ENCODE results near the gene NSG2.

The NSG2 gene

DNA sequence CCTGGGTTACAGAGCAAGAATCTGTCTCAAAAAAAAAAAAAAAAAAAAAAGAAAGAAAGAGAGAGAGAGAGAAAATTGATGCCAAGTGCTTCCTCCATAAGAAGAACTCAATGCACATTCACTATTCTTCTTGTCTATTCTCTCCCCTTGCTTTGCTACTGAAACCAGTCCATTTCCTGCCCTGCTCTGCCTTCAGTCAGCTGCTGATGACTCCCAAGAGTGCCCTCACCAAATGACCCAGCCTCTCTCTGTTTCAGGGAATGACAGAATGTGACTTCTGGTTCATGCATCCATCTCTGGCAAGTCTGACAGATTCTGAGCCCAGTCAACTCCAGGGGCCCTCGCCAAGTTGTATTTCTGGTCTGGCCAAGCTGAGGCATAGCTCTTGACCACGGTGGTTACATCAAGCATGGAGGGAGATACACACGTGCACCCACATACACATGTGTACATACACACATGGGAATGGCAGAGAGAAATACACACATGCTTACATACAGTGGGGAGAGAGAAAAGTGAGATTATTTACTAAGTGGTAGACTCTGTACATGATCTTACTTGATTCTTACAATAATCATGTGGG lies 106.2 kb downstream of the NSG2 start:
- H3K36me3 ChIP-seq (ENCODE audit: control insufficient read depth, insufficient read depth, low read length), result no peaks in the 10 kb centered on the region
- TF ChIP-seq, protein P1, sequence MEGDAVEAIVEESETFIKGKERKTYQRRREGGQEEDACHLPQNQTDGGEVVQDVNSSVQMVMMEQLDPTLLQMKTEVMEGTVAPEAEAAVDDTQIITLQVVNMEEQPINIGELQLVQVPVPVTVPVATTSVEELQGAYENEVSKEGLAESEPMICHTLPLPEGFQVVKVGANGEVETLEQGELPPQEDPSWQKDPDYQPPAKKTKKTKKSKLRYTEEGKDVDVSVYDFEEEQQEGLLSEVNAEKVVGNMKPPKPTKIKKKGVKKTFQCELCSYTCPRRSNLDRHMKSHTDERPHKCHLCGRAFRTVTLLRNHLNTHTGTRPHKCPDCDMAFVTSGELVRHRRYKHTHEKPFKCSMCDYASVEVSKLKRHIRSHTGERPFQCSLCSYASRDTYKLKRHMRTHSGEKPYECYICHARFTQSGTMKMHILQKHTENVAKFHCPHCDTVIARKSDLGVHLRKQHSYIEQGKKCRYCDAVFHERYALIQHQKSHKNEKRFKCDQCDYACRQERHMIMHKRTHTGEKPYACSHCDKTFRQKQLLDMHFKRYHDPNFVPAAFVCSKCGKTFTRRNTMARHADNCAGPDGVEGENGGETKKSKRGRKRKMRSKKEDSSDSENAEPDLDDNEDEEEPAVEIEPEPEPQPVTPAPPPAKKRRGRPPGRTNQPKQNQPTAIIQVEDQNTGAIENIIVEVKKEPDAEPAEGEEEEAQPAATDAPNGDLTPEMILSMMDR (IDR thresholded peaks at IDR 0.05; ENCODE audit: insufficient read depth, low read length, poor library complexity, severe bottlenecking), result no peak
- no peaks in the 10 kb centered on the region; the same call in 1 of the 2 replicates for H3K27me3 ChIP-seq (replicated peaks; ENCODE audit: control insufficient read depth, insufficient read depth, low read length)
- no peak for DNase-seq (ENCODE audit: extremely low read depth, insufficient read length)
- H3K4me3 ChIP-seq (replicated peaks; ENCODE audit: low read depth, low read length), result no peak overlapping the region

DNA sequence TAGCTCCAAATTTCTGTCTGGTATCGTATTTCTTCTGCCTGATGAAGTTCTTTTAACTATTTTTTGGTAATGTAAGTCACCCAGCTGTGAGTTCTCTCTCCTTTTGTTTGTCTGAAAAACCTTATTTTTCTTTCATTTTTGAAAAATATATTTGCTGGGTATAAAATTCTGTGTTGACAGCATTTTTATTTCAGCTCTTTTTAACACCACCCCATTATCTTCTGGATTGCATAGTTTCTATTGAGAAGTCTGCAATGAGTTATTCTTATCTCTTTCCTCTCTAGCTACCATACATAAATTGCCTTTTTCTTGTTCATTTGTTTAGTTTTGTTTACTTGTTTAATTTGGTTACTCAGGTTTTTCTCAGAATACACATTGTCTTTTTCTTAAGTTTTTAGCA lies 109.1 kb downstream of the NSG2 start:
- TF ChIP-seq, protein P1 (IDR thresholded peaks at IDR 0.05; ENCODE audit: insufficient read depth, low read length, poor library complexity, severe bottlenecking), result no peak
- H3K4me3 ChIP-seq (replicated peaks; ENCODE audit: low read depth, low read length), result no peak overlapping the region
- no peaks in the 10 kb centered on the region for H3K36me3 ChIP-seq (ENCODE audit: control insufficient read depth, insufficient read depth, low read length)
- H3K27me3 ChIP-seq (replicated peaks; ENCODE audit: control insufficient read depth, insufficient read depth, low read length), result no peaks in the 10 kb centered on the region; the same call in 1 of the 2 replicates
- DNase-seq (ENCODE audit: extremely low read depth, insufficient read length), result no peak

DNA sequence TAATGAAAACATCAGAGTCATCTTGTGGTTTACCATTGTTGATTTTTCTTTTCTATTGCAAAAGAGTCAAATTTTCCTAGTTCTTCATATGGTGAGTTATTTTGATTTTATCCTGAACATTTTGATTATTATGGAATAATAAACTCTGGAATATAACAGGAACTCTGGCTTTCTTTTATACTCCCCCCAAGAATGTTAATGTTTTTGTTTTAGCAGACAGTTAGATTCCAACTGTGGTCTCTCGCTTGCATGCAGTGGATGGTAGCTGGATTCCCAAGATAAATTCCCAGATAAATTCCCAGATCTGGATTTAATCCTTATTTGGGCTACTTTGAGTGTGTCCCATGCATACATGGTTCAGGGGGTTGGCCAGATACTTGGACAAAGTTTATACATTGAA lies 109.8 kb downstream of the NSG2 start:
- no peak for DNase-seq (ENCODE audit: extremely low read depth, insufficient read length)
- TF ChIP-seq, protein P1 (IDR thresholded peaks at IDR 0.05; ENCODE audit: insufficient read depth, low read length, poor library complexity, severe bottlenecking), result no peak
- H3K27me3 ChIP-seq (replicated peaks; ENCODE audit: control insufficient read depth, insufficient read depth, low read length), result no peaks in the 10 kb centered on the region; the same call in 1 of the 2 replicates
- no peaks in the 10 kb centered on the region for H3K36me3 ChIP-seq (ENCODE audit: control insufficient read depth, insufficient read depth, low read length)
- no peak overlapping the region for H3K4me3 ChIP-seq (replicated peaks; ENCODE audit: low read depth, low read length)

DNA sequence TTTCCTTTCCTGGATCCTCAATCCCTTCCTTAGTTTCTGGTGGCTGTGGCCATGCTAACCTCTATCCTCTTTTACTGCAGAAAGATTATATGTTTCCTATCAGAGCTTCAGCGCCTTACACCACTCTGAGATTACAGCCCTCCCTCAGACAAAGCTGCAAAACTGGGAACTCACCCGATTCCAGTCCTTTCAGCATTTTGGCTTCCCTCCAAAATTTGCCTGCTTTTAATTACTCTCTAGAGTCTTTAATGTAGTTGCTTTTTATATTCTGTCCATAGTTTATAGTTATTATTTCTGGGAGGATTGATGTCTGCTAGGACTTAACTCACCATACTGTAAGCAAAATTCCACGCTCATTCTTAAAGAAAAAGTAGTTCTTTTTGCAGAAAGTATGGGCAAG lies 110.2 kb downstream of the NSG2 start:
- DNase-seq (ENCODE audit: extremely low read depth, insufficient read length), result no peak
- Histone ChIP-seq H3K4me3 (replicated peaks; ENCODE audit: low read depth, low read length) (no peak overlapping the region), H3K27me3 (replicated peaks; ENCODE audit: control insufficient read depth, insufficient read depth, low read length) (no peaks in the 10 kb centered on the region), H3K36me3 (ENCODE audit: control insufficient read depth, insufficient read depth, low read length) (no peaks in the 10 kb centered on the region)
- TF ChIP-seq, protein P1 (IDR thresholded peaks at IDR 0.05; ENCODE audit: insufficient read depth, low read length, poor library complexity, severe bottlenecking), result no peak

DNA sequence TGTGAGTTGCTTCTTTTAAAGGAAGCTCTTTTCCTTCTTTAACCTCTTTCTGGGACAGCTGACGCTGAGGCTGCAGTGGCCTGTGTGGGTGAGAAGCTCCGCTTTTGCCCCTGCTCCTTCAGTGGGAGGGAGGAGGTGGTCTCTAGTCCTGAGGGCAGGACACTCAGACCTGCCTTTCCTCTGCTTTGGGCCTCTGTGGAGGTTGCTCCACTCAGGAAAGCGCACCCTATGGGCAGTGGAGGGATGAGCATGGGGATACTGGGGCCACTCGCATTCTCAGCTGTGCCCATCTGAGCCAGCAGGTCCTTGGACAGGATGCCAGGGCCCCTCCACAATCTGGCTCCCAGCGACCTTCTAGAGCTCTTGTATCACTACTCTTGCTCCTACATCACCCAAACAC lies 111.5 kb downstream of the NSG2 start:
- H3K4me3 ChIP-seq (replicated peaks; ENCODE audit: low read depth, low read length), result no peak overlapping the region
- no peaks in the 10 kb centered on the region; the same call in 1 of the 2 replicates for H3K27me3 ChIP-seq (replicated peaks; ENCODE audit: control insufficient read depth, insufficient read depth, low read length)
- H3K36me3 ChIP-seq (ENCODE audit: control insufficient read depth, insufficient read depth, low read length), result no peaks in the 10 kb centered on the region
- no peak for DNase-seq (ENCODE audit: extremely low read depth, insufficient read length)
- TF ChIP-seq, protein P1 (IDR thresholded peaks at IDR 0.05; ENCODE audit: insufficient read depth, low read length, poor library complexity, severe bottlenecking), result no peak
